Mesangial cell (primary cell): ENCODE results near the gene ARV1. TPM values are rescaled to one million over a fixed set of nuclear protein-coding genes. Genes with fewer than 3 reads are reported as not detected.

Experiments
- total RNA-seq: library from RNA; depleted of rRNA; stranded (reverse); fragments of >200 nt; gene quantifications from 2 replicates; pipeline ENCODE4 v1.2.3, GENCODE V29; 2015

The ARV1 gene
- 12.4 and 14.2 TPM in 2 replicates for total RNA-seq

GRCh38 chr1:230978491-230979388 lies at the start of gene ARV1, which contains the start of gene TTC13:
Gene ARV1, plus strand, starts transcription at chr1:230979094. Its CDS starts 12 bp downstream, at chr1:230979106.
Gene TTC13, minus strand, starts transcription at chr1:230978861. Its CDS starts 31 bp downstream, at chr1:230978830.

GRCh38 chr1:231040019-231040799 lies 61.3 kb downstream of the ARV1 start, which contains the start of gene FAM89A:
Gene FAM89A, minus strand, starts transcription at chr1:231040254. Its CDS starts 43 bp downstream, at chr1:231040211.

Other genes with a start within 250 kb of the ARV1 start
- 0.13 TPM in 1 of 2 replicates, not detected in the other for gene CAPN9, start 231.7 kb upstream of the ARV1 start, total RNA-seq
- gene C1orf198, start 110.6 kb upstream of the ARV1 start, total RNA-seq, result 47.4 and 101 TPM in 2 replicates
- gene TTC13, start 233 bp upstream of the ARV1 start, total RNA-seq, result 5.6 and 9.9 TPM in 2 replicates
- gene FAM89A, start 61.2 kb downstream of the ARV1 start, total RNA-seq, result 2.8 and 7.9 TPM in 2 replicates
- 1.1 TPM in 1 of 2 replicates, not detected in the other for gene TRIM67, start 183.0 kb downstream of the ARV1 start, total RNA-seq